Ascending aorta (tissue), 2 donors: ENCODE measurements around the gene RSAD1. TPM values are rescaled to one million over a fixed set of nuclear protein-coding genes. Genes with fewer than 3 reads are reported as not detected.

Experiments used
- DNase-seq, 2 donors: peaks; one replicate each; pipeline ENCODE4 v3.0.0-alpha.2; 2019; ENCODE audit warnings: low spot score in 2 of 2
- H3K27ac ChIP-seq, 2 donors: fragments of 200-600 bp; sonication (generic); one replicate each; pipeline ENCODE4 v1.5.1; 2016 to 2017; ENCODE audit warnings: mild to moderate bottlenecking in 1 of 2
- H3K27me3 ChIP-seq: fragments of 200-600 bp; sonication (generic); one replicate; pipeline ENCODE4 v1.5.1; 2017
- H3K36me3 ChIP-seq, 2 donors: fragments of 200-600 bp; sonication (generic); one replicate each; pipeline ENCODE4 v1.5.1; 2016
- H3K4me1 ChIP-seq, 2 donors: fragments of 200-600 bp; sonication (generic); one replicate each; pipeline ENCODE4 v1.5.1; 2016 to 2017; ENCODE audit warnings: mild to moderate bottlenecking in 1 of 2
- H3K4me3 ChIP-seq, 2 donors: fragments of 200-600 bp; sonication (generic); one replicate each; pipeline ENCODE4 v1.5.1; 2016 to 2017; ENCODE audit warnings: mild to moderate bottlenecking in 1 of 2
- H3K9me3 ChIP-seq, 2 donors: fragments of 200-600 bp; sonication (generic); one replicate each; pipeline ENCODE4 v1.5.1; 2016
- CTCF ChIP-seq, 3 experiments: fragments of 200-600 bp in 2 of 3; fragments of 450-650 bp in 1 of 3; sonication (generic) in 2 of 3; IDR thresholded peaks; one replicate each; pipeline ENCODE4 v1.5.1; 2016 to 2019; ENCODE audit warnings: antibody characterized with exemption in 3 of 3, mild to moderate bottlenecking in 1 of 3, moderate library complexity in 1 of 3
- intact Hi-C: fragments of 100-400 bp; cut with DNase I; formaldehyde crosslinking; loops from one replicate; pipeline ENCODE4 v1.15.1; 2023
- total RNA-seq: library from RNA; depleted of rRNA; stranded (reverse); fragments of >200 nt; gene quantifications from one replicate; pipeline ENCODE4 v1.1.0, GENCODE V29; 2016

Gene RSAD1
- total RNA-seq, 1 donor from 2014 or later: 36.7 TPM

- no peak for DNase-seq
- no peaks in the 10 kb centered on the region for H3K9me3 ChIP-seq
- no peak overlapping the region for H3K4me3 ChIP-seq
- no peaks in the 10 kb centered on the region for H3K4me1 ChIP-seq
- H3K36me3 ChIP-seq: peaks cover 0 to 3% of the 10 kb centered on the region in 2 donors
- TF ChIP-seq CTCF (IDR thresholded peaks at IDR 0.05): no peak
- intact Hi-C loops: no loop called here
- H3K27me3 ChIP-seq: no peaks in the 10 kb centered on the region
- no peak overlapping the region for H3K27ac ChIP-seq
These were observed 17.7 kb upstream of the RSAD1 start for GRCh38 chr17:50460831-50461526.

GRCh38 chr17:50461550-50462132 lies 17.0 kb upstream of the RSAD1 start:
- Histone ChIP-seq H3K9me3 (no peaks in the 10 kb centered on the region), H3K36me3 (peaks cover 0 to 3% of the 10 kb centered on the region in 2 donors), H3K27me3 (no peaks in the 10 kb centered on the region), H3K4me3 (no peak overlapping the region), H3K4me1 (no peaks in the 10 kb centered on the region), H3K27ac (no peak overlapping the region)
- DNase-seq: no peak
- TF ChIP-seq CTCF (IDR thresholded peaks at IDR 0.05): no peak
- intact Hi-C loops: no loop called here

GRCh38 chr17:50462446-50462845 lies 16.2 kb upstream of the RSAD1 start:
- no peaks in the 10 kb centered on the region for H3K9me3 ChIP-seq
- no peak for TF ChIP-seq CTCF (IDR thresholded peaks at IDR 0.05)
- H3K27ac ChIP-seq: no peak overlapping the region
- intact Hi-C loops: no loop called here
- no peak for DNase-seq
- H3K4me1 ChIP-seq: no peaks in the 10 kb centered on the region
- H3K27me3 ChIP-seq: no peaks in the 10 kb centered on the region
- no peak overlapping the region for H3K4me3 ChIP-seq
- H3K36me3 ChIP-seq: peaks cover 0 to 3% of the 10 kb centered on the region in 2 donors

GRCh38 chr17:50464121-50464520 lies 14.5 kb upstream of the RSAD1 start:
- Histone ChIP-seq H3K27me3 (peaks cover 4% of the 10 kb centered on the region), H3K27ac (no peak overlapping the region), H3K36me3 (peaks cover 0 to 3% of the 10 kb centered on the region in 2 donors), H3K9me3 (no peaks in the 10 kb centered on the region), H3K4me1 (peaks cover 0 to 7% of the 10 kb centered on the region in 2 donors), H3K4me3 (no peak overlapping the region)
- intact Hi-C loops: no loop called here
- no peak for DNase-seq
- no peak for TF ChIP-seq CTCF (IDR thresholded peaks at IDR 0.05)

GRCh38 chr17:50464736-50465135 lies 13.9 kb upstream of the RSAD1 start:
- Histone ChIP-seq H3K27me3 (peaks cover 4% of the 10 kb centered on the region), H3K9me3 (no peaks in the 10 kb centered on the region), H3K27ac (no peak overlapping the region), H3K36me3 (peaks cover 0 to 3% of the 10 kb centered on the region in 2 donors), H3K4me3 (no peak overlapping the region), H3K4me1 (peaks cover 0 to 9% of the 10 kb centered on the region in 2 donors)
- DNase-seq: no peak
- TF ChIP-seq CTCF (IDR thresholded peaks at IDR 0.05): no peak
- intact Hi-C loops: no loop called here
